ENCODE measurements around the gene EXOSC1. TPM values are rescaled to one million over a fixed set of nuclear protein-coding genes. Genes with fewer than 3 reads are reported as not detected.

EXOSC1 gene
- total RNA-seq, 1 donor from 2014 or later, result 43.2 TPM

- TF ChIP-seq CTCF (IDR thresholded peaks at IDR 0.05; ENCODE audit: insufficient read depth, low read length, poor library complexity, severe bottlenecking), result no peak
- no peaks in the 10 kb centered on the region for H3K27me3 ChIP-seq (ENCODE audit: control insufficient read depth, insufficient read depth, low read length)
- peaks cover 1% of the 10 kb centered on the region for H3K36me3 ChIP-seq (ENCODE audit: control insufficient read depth, insufficient read depth, low read length)
- no peak overlapping the region for H3K4me3 ChIP-seq (ENCODE audit: low read depth, low read length)
- no peak for DNase-seq (ENCODE audit: low read depth)
Measured at GRCh38 chr10:97456034-97456685, 10.4 kb upstream of the EXOSC1 start.

DNA sequence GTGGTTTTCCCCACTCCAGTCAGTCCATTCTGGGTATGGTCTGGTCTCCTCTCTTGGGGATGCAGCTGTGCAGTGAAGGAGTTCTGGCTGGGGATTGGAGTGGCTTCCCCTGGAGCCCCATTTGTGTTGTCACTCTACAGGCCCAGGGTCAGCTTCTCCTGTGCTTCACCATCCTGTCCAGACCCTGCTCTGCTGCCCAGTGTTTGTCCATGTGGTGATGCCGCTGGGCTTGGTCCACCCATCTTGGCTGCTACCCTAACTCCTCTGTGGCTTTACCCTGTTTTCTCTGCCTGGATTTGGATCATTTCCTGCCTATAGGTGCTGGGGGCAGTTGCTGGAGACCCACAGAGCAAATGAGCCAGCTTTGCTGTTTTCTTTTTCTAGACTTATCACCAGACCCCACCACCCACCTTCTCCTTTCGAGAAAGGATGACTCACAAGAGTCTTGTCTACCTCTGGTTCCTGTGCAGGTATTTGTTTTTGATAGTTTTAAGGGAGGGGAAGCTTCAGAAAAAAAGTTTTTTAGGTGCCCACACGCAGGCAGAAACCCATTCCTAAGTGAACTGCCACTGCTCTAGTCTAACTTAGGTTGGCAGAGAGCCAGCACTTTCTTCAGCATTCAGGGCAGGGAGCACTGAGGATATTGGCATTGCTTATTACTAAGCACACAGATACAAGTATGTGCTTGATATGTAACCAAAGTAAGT, 8.7 kb upstream of the EXOSC1 start:
- TF ChIP-seq CTCF (IDR thresholded peaks at IDR 0.05; ENCODE audit: insufficient read depth, low read length, poor library complexity, severe bottlenecking), result no peak
- H3K4me3 ChIP-seq (ENCODE audit: low read depth, low read length), result no peak overlapping the region
- DNase-seq (ENCODE audit: low read depth), result no peak
- no peaks in the 10 kb centered on the region for H3K27me3 ChIP-seq (ENCODE audit: control insufficient read depth, insufficient read depth, low read length)
- H3K36me3 ChIP-seq (ENCODE audit: control insufficient read depth, insufficient read depth, low read length), result no peaks in the 10 kb centered on the region

DNA sequence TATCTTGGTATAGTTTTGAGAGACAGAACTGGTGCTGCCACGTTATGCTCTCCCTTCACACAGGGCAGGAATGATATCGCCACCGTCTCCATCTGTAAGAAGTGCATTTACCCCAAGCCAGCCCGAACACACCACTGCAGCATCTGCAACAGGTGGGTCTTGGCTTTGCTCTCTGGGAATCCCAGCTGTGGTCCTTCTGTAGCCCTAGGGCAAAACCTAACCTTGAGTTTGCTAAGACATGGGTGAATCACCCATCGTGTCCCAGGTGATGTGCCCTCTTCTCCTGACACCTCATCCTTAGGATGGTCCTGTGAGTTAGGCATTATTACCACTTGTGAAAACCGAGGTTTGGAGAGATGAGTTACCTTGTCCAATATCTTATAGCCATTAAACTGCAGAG, 6.5 kb upstream of the EXOSC1 start:
- Histone ChIP-seq H3K4me3 (ENCODE audit: low read depth, low read length) (no peak overlapping the region), H3K36me3 (ENCODE audit: control insufficient read depth, insufficient read depth, low read length) (no peaks in the 10 kb centered on the region), H3K27me3 (ENCODE audit: control insufficient read depth, insufficient read depth, low read length) (no peaks in the 10 kb centered on the region)
- TF ChIP-seq CTCF (IDR thresholded peaks at IDR 0.05; ENCODE audit: insufficient read depth, low read length, poor library complexity, severe bottlenecking), result no peak
- no peak for DNase-seq (ENCODE audit: low read depth)

DNA sequence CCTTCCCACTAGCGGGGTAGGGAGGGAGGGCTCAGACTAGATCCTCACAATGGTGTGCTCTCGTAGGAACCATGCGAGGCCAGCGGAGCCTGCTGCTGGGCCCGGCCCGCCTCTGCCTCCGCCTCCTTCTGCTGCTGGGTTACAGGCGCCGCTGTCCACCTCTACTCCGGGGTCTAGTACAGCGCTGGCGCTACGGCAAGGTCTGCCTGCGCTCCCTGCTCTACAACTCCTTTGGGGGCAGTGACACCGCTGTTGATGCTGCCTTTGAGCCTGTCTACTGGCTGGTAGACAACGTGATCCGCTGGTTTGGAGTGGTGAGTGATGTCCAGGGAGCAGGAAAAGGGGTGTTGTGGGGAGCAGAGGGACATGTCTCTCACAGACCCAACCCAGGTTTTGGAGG, 5.8 kb upstream of the EXOSC1 start:
- no peaks in the 10 kb centered on the region for H3K27me3 ChIP-seq (ENCODE audit: control insufficient read depth, insufficient read depth, low read length)
- H3K4me3 ChIP-seq (ENCODE audit: low read depth, low read length), result no peak overlapping the region
- DNase-seq (ENCODE audit: low read depth), result no peak
- no peaks in the 10 kb centered on the region for H3K36me3 ChIP-seq (ENCODE audit: control insufficient read depth, insufficient read depth, low read length)
- no peak for TF ChIP-seq CTCF (IDR thresholded peaks at IDR 0.05; ENCODE audit: insufficient read depth, low read length, poor library complexity, severe bottlenecking)

DNA sequence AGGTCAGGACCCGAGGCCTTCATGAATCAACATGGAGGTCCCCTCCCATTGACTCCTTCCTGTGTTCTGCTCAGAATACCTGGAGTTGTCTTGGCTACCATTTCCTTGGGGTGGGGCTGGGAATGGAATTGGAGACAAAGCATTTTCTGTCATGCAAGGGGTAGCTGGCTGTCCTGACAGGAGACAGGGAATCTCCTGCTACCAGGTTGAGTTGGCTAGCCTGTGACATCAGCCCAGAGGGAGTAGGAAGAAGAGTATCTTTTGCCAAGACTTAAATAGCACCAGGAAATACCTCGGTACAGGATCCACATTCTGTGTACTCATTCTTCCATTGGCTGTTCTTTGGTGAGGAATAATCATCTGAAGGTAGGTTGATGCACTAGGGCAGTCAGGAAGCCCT, 5.0 kb upstream of the EXOSC1 start:
- TF ChIP-seq CTCF (IDR thresholded peaks at IDR 0.05; ENCODE audit: insufficient read depth, low read length, poor library complexity, severe bottlenecking), result no peak
- DNase-seq (ENCODE audit: low read depth), result no peak
- Histone ChIP-seq H3K36me3 (ENCODE audit: control insufficient read depth, insufficient read depth, low read length) (no peaks in the 10 kb centered on the region), H3K27me3 (ENCODE audit: control insufficient read depth, insufficient read depth, low read length) (no peaks in the 10 kb centered on the region), H3K4me3 (ENCODE audit: low read depth, low read length) (no peak overlapping the region)

DNA sequence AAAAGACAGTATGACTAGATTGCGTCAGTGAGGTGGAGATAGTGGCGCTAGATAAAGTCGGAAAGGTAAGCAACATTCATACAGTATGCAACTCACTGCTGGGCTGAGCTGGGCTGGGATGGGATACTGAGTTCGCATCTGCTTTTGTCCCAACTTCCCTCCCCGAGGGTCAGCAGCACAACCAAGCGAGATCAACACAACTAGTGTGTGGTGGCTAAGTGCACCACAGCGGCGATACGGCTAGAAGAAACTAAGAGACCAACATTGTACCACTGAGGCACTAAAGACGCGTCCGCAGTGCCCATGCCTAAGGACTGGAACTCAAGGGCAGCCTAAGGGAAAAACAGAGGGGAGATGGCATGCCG, 467 bp downstream of the EXOSC1 start:
- H3K27me3 ChIP-seq (ENCODE audit: control insufficient read depth, insufficient read depth, low read length), result no peaks in the 10 kb centered on the region
- peak overlapping the region; percentile 66 for H3K4me3 ChIP-seq (ENCODE audit: low read depth, low read length)
- H3K36me3 ChIP-seq (ENCODE audit: control insufficient read depth, insufficient read depth, low read length), result peaks cover 2% of the 10 kb centered on the region
- no peak for TF ChIP-seq CTCF (IDR thresholded peaks at IDR 0.05; ENCODE audit: insufficient read depth, low read length, poor library complexity, severe bottlenecking)
- DNase-seq (ENCODE audit: low read depth), result no peak

Data from kidney epithelial cell (primary cell).